IMR-90 (cell line): ENCODE results near the gene PRDM5. TPM values are rescaled to one million over a fixed set of nuclear protein-coding genes. Genes with fewer than 3 reads are reported as not detected.

Source experiments
- ATAC-seq: fragments of 200-7000 bp; cut with Tn5 transposase; 2 replicates; pipeline ENCODE4 v1.9.1; 2020; ENCODE audit warnings: low read depth, mild to moderate bottlenecking, moderate library complexity
- BruUV-seq: library from RNA; stranded (reverse); fragments of 400-500 nt; replicated peaks from 2 replicates; lab custom pipeline; 2021; lab: Mats Ljungman, UMichigan
- CTCF ChIA-PET: fragments of 300-600 bp; formaldehyde crosslinking; extraction: SDS; loops from one replicate; lab custom pipeline; 2021; ENCODE audit warnings: antibody characterized with exemption; lab: Yijun Ruan, JAX
- POLR2A ChIA-PET: fragments of 300-600 bp; sonication (Branson Sonifier 250); formaldehyde crosslinking; loops from one replicate; lab custom pipeline; 2022; ENCODE audit warnings: antibody characterized with exemption; ENCODE audit not compliant: unreplicated experiment; lab: Charles Lee
- DNase-seq: peaks from one replicate; pipeline ENCODE4 v3.0.0; 2013
- H2AFZ ChIP-seq: replicated peaks from 2 replicates; pipeline ENCODE3; 2013; ENCODE audit warnings: low read length, mild to moderate bottlenecking; ENCODE audit not compliant: poor library complexity
- H2AK5ac ChIP-seq: 2 replicates; pipeline ENCODE4 v1.6.1; 2013; ENCODE audit warnings: low read depth, low read length, inconsistent platforms
- H2AK9ac ChIP-seq: replicated peaks from 2 replicates; pipeline ENCODE3; 2013; ENCODE audit warnings: mild to moderate bottlenecking, low read depth, low read length, moderate library complexity; ENCODE audit not compliant: poor library complexity
- H2BK120ac ChIP-seq: 2 replicates; pipeline ENCODE4 v1.6.1; 2013; ENCODE audit warnings: low read depth, low read length, inconsistent platforms
- H2BK15ac ChIP-seq: 3 replicates; pipeline ENCODE4 v1.6.1; 2013; ENCODE audit warnings: low read depth, low read length, inconsistent platforms
- H2BK20ac ChIP-seq: 2 replicates; pipeline ENCODE4 v1.6.1; 2013; ENCODE audit warnings: low read depth, mild to moderate bottlenecking, inconsistent platforms, low read length, moderate library complexity
- H2BK5ac ChIP-seq: 2 replicates; pipeline ENCODE4 v1.6.1; 2013; ENCODE audit warnings: mild to moderate bottlenecking, low read depth, low read length, inconsistent platforms; ENCODE audit not compliant: poor library complexity, severe bottlenecking
- H3K14ac ChIP-seq: replicated peaks from 2 replicates; pipeline ENCODE4 v1.6.1; 2013; ENCODE audit warnings: low read depth, low read length, inconsistent platforms
- H3K18ac ChIP-seq: 2 replicates; pipeline ENCODE4 v1.6.1; 2013; ENCODE audit warnings: low read depth, low read length, control low read depth
- H3K23ac ChIP-seq: 2 replicates; pipeline ENCODE4 v1.6.1; 2013; ENCODE audit warnings: low read depth, low read length, inconsistent platforms
- H3K27ac ChIP-seq: 2 replicates; pipeline ENCODE4 v1.5.1; 2013; ENCODE audit warnings: mild to moderate bottlenecking, control low read depth, low read length; ENCODE audit not compliant: insufficient read depth
- H3K27me3 ChIP-seq: 2 replicates; pipeline ENCODE4 v1.6.1; 2013; ENCODE audit warnings: low read length; ENCODE audit not compliant: control insufficient read depth, insufficient read depth
- H3K36me3 ChIP-seq: 2 replicates; pipeline ENCODE4 v1.6.1; 2013; ENCODE audit warnings: low read length, mixed read lengths; ENCODE audit not compliant: control insufficient read depth, insufficient read depth
- H3K4ac ChIP-seq: 2 replicates; pipeline ENCODE4 v1.6.1; 2013; ENCODE audit warnings: low read depth, low read length, inconsistent platforms
- H3K4me1 ChIP-seq: 2 replicates; pipeline ENCODE4 v1.6.1; 2013; ENCODE audit warnings: low read length, mixed read lengths; ENCODE audit not compliant: control insufficient read depth, insufficient read depth
- H3K4me2 ChIP-seq: 2 replicates; pipeline ENCODE4 v1.6.1; 2013; ENCODE audit warnings: low read depth, mild to moderate bottlenecking, control low read depth, low read length, moderate library complexity
- H3K4me3 ChIP-seq: 2 replicates; pipeline ENCODE4 v1.5.1; 2013; ENCODE audit warnings: low read depth, mild to moderate bottlenecking, control low read depth, low read length, moderate library complexity; ENCODE audit not compliant: insufficient read depth
- H3K56ac ChIP-seq: 2 replicates; pipeline ENCODE4 v1.6.1; 2013; ENCODE audit warnings: low read length, inconsistent platforms; ENCODE audit not compliant: insufficient read depth; ENCODE audit errors: extremely low read depth
- H3K79me1 ChIP-seq, 2 experiments: 2 replicates each; pipeline ENCODE4 v1.6.1; 2013; ENCODE audit warnings: low read length in 2 of 2, inconsistent platforms in 1 of 2, low read depth in 1 of 2
- H3K9ac ChIP-seq: 2 replicates; pipeline ENCODE4 v1.6.1; 2013; ENCODE audit warnings: low read depth, low read length, control low read depth
- H3K9me1 ChIP-seq: 2 replicates; pipeline ENCODE4 v1.6.1; 2013; ENCODE audit warnings: low read length, inconsistent platforms; ENCODE audit not compliant: insufficient read depth
- H3K9me3 ChIP-seq: 2 replicates; pipeline ENCODE4 v1.6.1; 2013; ENCODE audit warnings: low read length; ENCODE audit not compliant: control insufficient read depth, insufficient read depth
- H4K20me1 ChIP-seq: 2 replicates; pipeline ENCODE4 v1.6.1; 2013; ENCODE audit warnings: low read length, inconsistent platforms; ENCODE audit not compliant: insufficient read depth
- H4K5ac ChIP-seq: 2 replicates; pipeline ENCODE4 v1.6.1; 2013; ENCODE audit warnings: mild to moderate bottlenecking, low read depth, low read length, control low read depth
- H4K8ac ChIP-seq, 2 experiments: 2 replicates each; pipeline ENCODE4 v1.6.1; 2013; ENCODE audit warnings: low read depth in 2 of 2, low read length in 2 of 2, control low read depth in 1 of 2, inconsistent platforms in 1 of 2
- H4K91ac ChIP-seq: 2 replicates; pipeline ENCODE4 v1.6.1; 2013; ENCODE audit warnings: low read depth, low read length, inconsistent platforms; ENCODE audit not compliant: insufficient read depth
- RAD21 ChIP-seq: IDR thresholded peaks from 2 replicates; pipeline ENCODE4 v1.6.1; 2012; ENCODE audit warnings: low read length, improper control_type of control experiment
- WGBS, 2 experiments: methylation state at CpG; one replicate each; pipeline versions ENCODE4 v1.1.5 to v1.1.7; 2013; ENCODE audit warnings: missing lambda C conversion rate in 2 of 2; ENCODE audit not compliant: insufficient read length in 1 of 2; ENCODE audit errors: extremely low coverage in 2 of 2; 5-methylcytosine and 5-hydroxymethylcytosine counted together
- dilution Hi-C: fragments of 300-500 bp; cut with HindIII; formaldehyde crosslinking; loops from one replicate; pipeline ENCODE4 v1.14.3; 2018; ENCODE audit warnings: low sequenced_read_pairs; ENCODE audit not compliant: unreplicated experiment
- in situ Hi-C: fragments of 300-500 bp; cut with MboI; formaldehyde crosslinking; loops from 3 replicates; pipeline ENCODE4 v1.14.3; 2019; ENCODE audit warnings: low sequenced_read_pairs, inconsistent platforms, mixed read lengths
- intact Hi-C: fragments of 100-400 bp; cut with micrococcal nuclease; formaldehyde crosslinking; loops from 2 replicates; pipeline ENCODE4 v1.10.0; 2022
- polyA plus RNA-seq, 3 experiments: library from polyadenylated mRNA; depleted of rRNA; stranded (reverse); fragments of >200 nt; gene quantifications; 2 replicates each; pipeline ENCODE4 v1.2.3, GENCODE V29; 2012; ENCODE audit warnings: low replicate concordance in 1 of 3
- total RNA-seq: library from RNA; depleted of rRNA; stranded (reverse); fragments of >200 nt; gene quantifications from 2 replicates; pipeline ENCODE4 v1.2.3, GENCODE V29; 2012

Gene PRDM5
- total and polyA plus RNA-seq, 2 of the 4 experiments (the other 2 are of a cell fraction): 4.1 to 10.8 TPM

DNA sequence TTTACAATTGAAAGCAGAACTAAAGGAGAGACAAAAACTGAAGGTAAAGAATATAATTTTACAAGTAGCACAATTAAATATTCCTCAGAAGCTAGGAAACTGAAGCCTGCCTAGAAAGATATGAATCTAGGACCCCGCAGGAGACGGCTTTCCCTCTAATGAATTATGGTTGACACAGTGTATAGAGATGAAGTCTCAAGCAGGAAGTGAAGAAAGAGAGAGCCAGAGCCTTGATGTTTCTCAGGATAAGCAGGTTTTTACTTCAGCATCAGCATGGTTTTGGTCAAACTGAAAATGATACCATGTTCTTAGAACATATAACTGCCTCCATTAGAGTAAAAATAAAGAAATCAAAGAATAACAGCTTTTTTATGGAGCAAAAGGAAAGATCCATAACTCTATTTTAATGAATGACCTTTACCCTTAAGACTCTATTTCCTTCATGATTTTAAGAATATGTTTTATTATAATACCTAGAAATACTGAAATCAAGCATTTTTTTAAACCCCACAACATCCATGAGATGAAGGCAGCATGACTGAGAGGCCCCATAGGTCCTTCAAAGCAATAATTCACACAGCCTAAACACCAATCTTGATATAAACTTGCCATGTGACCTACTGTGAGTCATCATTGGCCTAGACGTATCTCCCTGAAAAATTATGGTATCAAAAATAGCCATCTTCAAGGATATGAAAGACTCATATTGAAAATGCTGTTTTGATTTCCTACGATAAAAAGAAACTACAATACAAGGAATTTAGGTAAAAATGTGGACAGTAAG is 193.4 kb downstream of the PRDM5 start:
- Histone ChIP-seq H2AK5ac (no peak overlapping the region), H3K79me1 (no peaks in the 10 kb centered on the region; a peak in 1 of 4 replicates), H4K8ac (no peak overlapping the region), H3K14ac (no peak overlapping the region), H3K56ac (no peak overlapping the region), H2BK15ac (no peak overlapping the region), H3K4me2 (no peak overlapping the region), H3K4me3 (no peak overlapping the region), H3K9me3 (no peaks in the 10 kb centered on the region), H3K9ac (no peak overlapping the region), H3K4me1 (peaks cover 2% of the 10 kb centered on the region; the same call in 1 of the 2 replicates), H3K27me3 (no peaks in the 10 kb centered on the region), H3K23ac (no peak overlapping the region), H3K27ac (no peak overlapping the region), H3K36me3 (no peaks in the 10 kb centered on the region), H2BK20ac (no peak overlapping the region), H3K4ac (no peak overlapping the region), H4K20me1 (no peaks in the 10 kb centered on the region), H2AFZ (no peak overlapping the region), H2BK5ac (no peak overlapping the region), H4K91ac (no peak overlapping the region), H2BK120ac (no peak overlapping the region), H3K18ac (no peak overlapping the region), H2AK9ac (no peak overlapping the region), H3K9me1 (peaks cover 10% of the 10 kb centered on the region), H4K5ac (no peak overlapping the region)
- in situ Hi-C loops: no loop called here
- dilution Hi-C loops: no loop called here
- intact Hi-C loops: no loop called here
- ChIA-PET POLR2A (no interaction called here), CTCF (no interaction called here)
- WGBS, 2 experiments: 83% methylated on average over 2 of the region's 4 CpGs; no CpG with 5 or more reads in 1 of the 2 experiments
- TF ChIP-seq RAD21: no peak
- DNase-seq: no peak
- BruUV-seq: no TSS peak
- ATAC-seq: no peak
